SK-N-MC (cell line): Measurements from ENCODE around the gene P2RY8.
"Not testable (repeated sequence)": the region's sequence is repeated elsewhere in the genome, so short reads cannot be mapped to it uniquely, and the experiment has no call there.

Experiments
- DNase-seq: peaks from one replicate; pipeline ENCODE4 v3.0.0-alpha.2; 2011; ENCODE audit warnings: low read depth, low spot score
- H3K27ac ChIP-seq: fragments of 200-600 bp; sonication (generic); 2 replicates; pipeline ENCODE4 v1.5.1; 2016; ENCODE audit warnings: mixed run types
- H3K36me3 ChIP-seq: fragments of 200-600 bp; sonication (generic); 2 replicates; pipeline ENCODE4 v1.6.1; 2017; ENCODE audit warnings: antibody characterized with exemption, low read length, mixed read lengths; ENCODE audit not compliant: insufficient read depth
- H3K4me3 ChIP-seq: fragments of 200-600 bp; sonication (generic); 2 replicates; pipeline ENCODE4 v1.5.1; 2016
- H3K9ac ChIP-seq: fragments of 200-600 bp; sonication (generic); 2 replicates; pipeline ENCODE4 v1.8.0; 2017; ENCODE audit warnings: mixed run types, mixed read lengths; ENCODE audit not compliant: insufficient read length
- H3K9me3 ChIP-seq: fragments of 200-600 bp; sonication (generic); 2 replicates; pipeline ENCODE4 v1.6.1; 2017; ENCODE audit warnings: low read depth, mild to moderate bottlenecking, antibody characterized with exemption, low read length, moderate library complexity, mixed read lengths
- EZH2 ChIP-seq: fragments of 200-600 bp; sonication (generic); IDR thresholded peaks from one replicate; pipeline ENCODE4 v1.6.1; 2017; ENCODE audit warnings: antibody characterized with exemption
- FOXP2 ChIP-seq: optimal IDR thresholded peaks from 2 replicates; pipeline ENCODE3; 2011; ENCODE audit warnings: mild to moderate bottlenecking, moderate library complexity; ENCODE audit not compliant: insufficient read depth; ENCODE audit errors: extremely low read length, control extremely low read depth
- POLR2AphosphoS5 ChIP-seq: IDR thresholded peaks from 2 replicates; pipeline ENCODE4 v1.6.1; 2012; ENCODE audit warnings: mild to moderate bottlenecking, low read depth, low read length, borderline replicate concordance

The P2RY8 gene

DNA sequence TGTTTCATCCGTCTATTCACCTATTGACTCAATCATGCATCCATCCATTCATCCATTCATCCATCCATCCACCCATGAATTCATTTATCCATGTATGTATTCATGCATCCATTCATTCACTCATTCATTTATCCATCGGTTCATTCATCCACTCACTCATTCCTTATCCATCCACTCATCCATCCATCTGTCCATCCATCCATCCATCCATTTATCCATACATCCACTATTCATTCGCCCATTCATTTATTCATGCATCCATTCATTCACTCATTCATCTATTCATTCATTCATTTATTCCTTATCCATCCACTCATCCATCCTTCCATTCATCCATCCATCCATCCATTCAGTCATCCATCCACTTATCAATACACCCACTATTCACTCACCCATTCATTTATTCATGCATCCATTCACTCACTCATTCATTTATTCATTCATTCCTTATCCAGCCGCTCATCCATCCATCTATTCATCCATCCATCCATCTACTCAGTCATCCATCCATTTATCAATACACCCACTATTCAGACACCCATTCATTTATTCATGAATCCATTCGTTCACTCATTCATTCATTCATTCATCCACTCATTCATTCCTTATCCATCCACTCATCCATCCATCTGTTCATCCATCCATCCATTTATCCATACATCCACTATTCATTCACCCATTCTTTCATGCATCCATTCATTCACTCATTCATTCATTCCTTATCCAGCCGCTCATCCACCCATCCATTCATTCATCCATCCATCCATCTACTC, 11.2 kb downstream of the P2RY8 start:
- H3K36me3 ChIP-seq: no peaks in the 10 kb centered on the region
- no peak for TF ChIP-seq FOXP2
- no peak overlapping the region for H3K9ac ChIP-seq
- H3K27ac ChIP-seq: no peak overlapping the region
- no peak overlapping the region for H3K4me3 ChIP-seq
- DNase-seq: no peak
- H3K9me3 ChIP-seq: no peaks in the 10 kb centered on the region

DNA sequence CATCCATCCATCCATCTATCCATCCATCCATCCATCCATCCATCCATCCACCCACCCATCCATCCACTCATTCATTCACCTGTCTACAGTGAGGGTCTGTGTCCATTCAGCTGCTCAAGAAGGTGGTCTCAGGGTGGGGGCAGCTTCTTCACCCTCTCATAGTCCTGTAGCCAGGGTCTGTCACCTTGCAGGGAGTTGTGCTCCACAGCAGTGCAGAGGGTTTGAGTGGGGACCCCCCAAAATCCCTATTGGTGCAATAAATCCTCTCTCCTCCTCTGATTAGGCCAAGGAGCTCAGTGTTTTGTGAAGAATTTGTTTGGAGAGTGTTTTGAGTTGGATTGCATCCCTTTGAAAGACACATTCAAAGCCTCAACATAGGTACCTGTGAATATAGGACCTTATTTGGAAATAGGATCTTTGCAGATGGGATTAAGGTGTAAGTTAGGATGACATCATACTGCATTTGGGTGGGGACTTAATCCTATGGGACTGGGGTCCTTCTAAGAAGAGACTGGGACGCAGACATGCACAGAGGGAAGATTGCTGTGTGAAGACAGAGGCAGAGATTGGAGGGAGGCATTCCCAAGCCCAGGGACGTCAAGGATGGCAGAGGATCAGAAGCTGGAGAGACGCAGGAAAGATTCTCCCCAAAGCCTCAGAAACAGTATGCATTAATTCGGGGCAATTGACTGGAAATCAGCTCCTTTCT, 12.0 kb downstream of the P2RY8 start:
- DNase-seq: no peak
- Histone ChIP-seq H3K9me3 (no peaks in the 10 kb centered on the region), H3K27ac (no peak overlapping the region), H3K4me3 (no peak overlapping the region), H3K36me3 (no peaks in the 10 kb centered on the region), H3K9ac (no peak overlapping the region)
- no peak for TF ChIP-seq POLR2AphosphoS5
- no peak for TF ChIP-seq FOXP2
- no peak for TF ChIP-seq EZH2

DNA sequence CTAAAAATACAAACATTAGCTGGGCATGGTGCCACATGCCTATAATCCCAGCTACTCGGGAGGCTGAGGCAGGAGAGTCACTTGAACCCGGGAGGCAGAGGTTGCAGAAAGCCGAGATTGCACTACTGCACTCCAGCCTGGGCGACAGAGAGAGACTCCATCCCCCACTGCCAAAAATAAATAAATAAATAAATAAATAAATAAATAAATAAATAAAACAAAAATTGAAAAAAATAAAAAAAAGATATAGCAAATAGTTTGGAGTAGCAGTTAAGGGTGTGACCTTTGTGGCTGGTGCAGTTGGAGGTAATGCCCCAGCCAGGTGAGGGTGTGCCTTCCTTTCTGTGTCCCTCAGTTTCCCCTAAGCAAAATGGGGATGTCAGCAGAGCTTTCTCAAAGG, 14.1 kb downstream of the P2RY8 start:
- not testable (repeated sequence) for H3K27ac ChIP-seq

DNA sequence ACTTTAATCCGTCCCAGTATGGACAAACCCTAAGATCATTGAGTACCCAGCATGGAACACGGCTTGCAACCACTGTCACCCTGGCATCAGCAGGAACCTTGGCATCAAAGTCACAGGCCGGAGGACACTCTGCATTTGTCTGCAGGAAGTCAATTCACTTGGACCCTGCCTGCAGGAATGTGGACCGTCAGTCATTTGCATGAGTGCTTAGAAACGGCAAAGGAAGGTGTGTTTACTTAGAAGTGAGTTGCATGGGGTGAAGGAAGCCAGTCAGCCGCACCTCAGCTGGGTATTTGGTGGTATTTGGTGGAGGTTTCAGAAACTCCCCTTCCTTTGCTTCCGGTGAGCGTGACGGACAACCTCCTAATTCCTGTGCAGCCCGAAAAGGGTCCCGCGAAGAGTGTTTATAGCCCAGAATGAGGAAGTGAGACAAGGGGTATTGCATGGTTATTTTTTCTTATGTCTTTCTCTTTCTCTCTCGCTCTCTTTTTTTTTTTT, 15.5 kb downstream of the P2RY8 start:
- Histone ChIP-seq H3K9ac (no peak overlapping the region), H3K27ac (no peak overlapping the region), H3K9me3 (no peaks in the 10 kb centered on the region), H3K4me3 (no peak overlapping the region), H3K36me3 (no peaks in the 10 kb centered on the region)
- DNase-seq: no peak
- TF ChIP-seq POLR2AphosphoS5: no peak
- TF ChIP-seq EZH2: no peak
- no peak for TF ChIP-seq FOXP2

More for the DNA sequence above, 14.1 kb downstream of the P2RY8 start:
- DNase-seq, H3K4me3 ChIP-seq, H3K9ac ChIP-seq, H3K9me3 ChIP-seq, H3K36me3 ChIP-seq: not testable (repeated sequence)

DNA sequence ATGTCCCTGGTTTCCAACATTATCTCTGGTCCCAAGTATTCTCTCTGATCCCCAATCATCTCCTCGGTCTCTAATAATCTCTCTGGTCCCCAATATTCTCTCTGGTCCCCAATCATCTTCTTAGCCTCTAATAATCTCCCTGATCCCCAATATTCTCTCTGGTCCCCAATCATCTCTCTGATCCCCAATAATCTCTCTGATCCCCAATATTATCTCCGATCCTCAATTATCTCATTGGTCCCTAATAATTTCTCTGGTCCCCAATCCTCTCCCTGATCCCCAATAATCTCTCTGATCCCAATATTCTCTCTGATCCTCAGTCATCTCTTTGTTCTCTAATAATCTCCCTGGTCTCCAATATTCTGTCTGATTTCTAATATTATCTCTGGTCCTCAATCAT, 16.6 kb downstream of the P2RY8 start:
- DNase-seq: no peak
- H3K4me3 ChIP-seq: no peak overlapping the region
- no peak overlapping the region for H3K27ac ChIP-seq
- H3K9ac ChIP-seq: no peak overlapping the region
- TF ChIP-seq EZH2 (no peak), FOXP2 (no peak), POLR2AphosphoS5 (no peak)
- H3K9me3 ChIP-seq: no peaks in the 10 kb centered on the region
- no peaks in the 10 kb centered on the region for H3K36me3 ChIP-seq

DNA sequence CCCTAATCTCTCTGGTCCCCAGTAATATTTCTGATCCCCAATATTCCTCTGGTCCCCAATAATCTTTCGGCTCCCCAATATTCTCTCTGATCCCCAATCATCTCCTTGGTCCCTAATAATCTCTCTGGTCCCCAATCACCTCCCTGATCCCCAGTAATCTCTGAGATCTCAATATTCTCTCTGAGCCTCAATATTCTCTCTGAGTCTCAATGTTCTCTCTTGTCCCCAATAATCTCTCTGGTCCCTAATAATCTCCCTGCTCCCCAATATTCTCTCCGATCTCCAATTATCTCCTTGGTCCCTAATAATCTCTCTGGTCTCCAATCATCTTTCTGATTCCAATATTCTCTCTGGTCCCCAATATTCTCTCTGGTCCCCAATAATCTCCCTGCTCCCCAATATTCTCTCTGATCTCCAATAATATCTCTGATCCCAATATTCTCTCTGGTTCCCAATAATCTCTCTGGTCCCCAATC, 17.9 kb downstream of the P2RY8 start:
- Histone ChIP-seq H3K36me3 (no peaks in the 10 kb centered on the region), H3K4me3 (no peak overlapping the region)

DNA sequence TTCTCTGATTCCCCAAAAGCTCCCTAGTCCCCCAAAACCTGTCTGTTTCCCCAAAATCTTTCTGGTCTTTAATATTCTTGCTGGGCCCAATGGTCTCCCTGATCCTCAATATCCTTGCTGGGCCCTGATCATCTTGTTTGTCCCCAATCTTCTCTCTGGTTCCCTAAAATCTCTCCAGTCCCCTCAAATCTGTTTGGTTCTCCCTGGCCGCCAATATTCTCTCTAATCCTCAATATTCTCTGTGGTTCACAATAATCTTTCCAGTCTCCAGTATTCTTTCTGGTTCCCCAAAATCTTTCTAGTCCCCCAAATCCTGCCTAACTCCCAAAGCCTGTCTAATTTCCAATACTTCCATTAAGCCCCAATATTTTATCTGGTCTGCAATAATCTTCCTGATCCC, 18.5 kb downstream of the P2RY8 start:
- Histone ChIP-seq H3K9me3 (no peaks in the 10 kb centered on the region), H3K4me3 (no peak overlapping the region), H3K27ac (no peak overlapping the region), H3K9ac (no peak overlapping the region), H3K36me3 (no peaks in the 10 kb centered on the region)
- TF ChIP-seq POLR2AphosphoS5: no peak
- TF ChIP-seq FOXP2: no peak
- TF ChIP-seq EZH2: no peak
- no peak for DNase-seq

More for the DNA sequence above, 17.9 kb downstream of the P2RY8 start:
- DNase-seq: no peak
- H3K9ac ChIP-seq: no peak overlapping the region
- no peak overlapping the region for H3K27ac ChIP-seq
- no peaks in the 10 kb centered on the region for H3K9me3 ChIP-seq
- TF ChIP-seq FOXP2 (no peak), EZH2 (no peak), POLR2AphosphoS5 (no peak)

DNA sequence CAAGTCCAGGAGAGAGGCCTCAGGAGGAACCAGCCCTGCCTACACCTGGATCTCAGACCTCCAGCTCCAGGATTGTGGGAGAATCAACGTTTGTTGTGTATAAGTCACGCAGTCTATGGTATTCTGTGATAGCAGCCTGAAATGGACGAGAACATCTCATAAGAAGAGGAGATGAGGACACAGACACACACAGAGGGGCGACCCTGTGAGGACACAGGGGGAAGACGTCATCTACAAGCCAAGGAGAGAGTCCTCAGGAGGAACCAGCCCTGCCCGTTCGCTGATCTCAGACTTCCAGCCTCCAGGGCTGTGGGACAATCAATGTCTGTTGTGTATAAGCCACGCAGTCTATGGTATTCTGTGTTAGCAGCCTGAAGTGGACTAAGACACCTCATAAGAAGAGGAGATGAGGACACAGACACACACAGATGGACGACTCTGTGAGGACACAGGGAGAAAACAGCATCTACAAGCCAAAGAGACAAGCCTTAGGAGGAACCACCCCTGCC, 20.3 kb downstream of the P2RY8 start:
- DNase-seq: no peak
- TF ChIP-seq POLR2AphosphoS5 (no peak), EZH2 (no peak), FOXP2 (no peak)
- Histone ChIP-seq H3K36me3 (no peaks in the 10 kb centered on the region), H3K9ac (no peak overlapping the region), H3K27ac (no peak overlapping the region), H3K4me3 (no peak overlapping the region), H3K9me3 (no peaks in the 10 kb centered on the region)

DNA sequence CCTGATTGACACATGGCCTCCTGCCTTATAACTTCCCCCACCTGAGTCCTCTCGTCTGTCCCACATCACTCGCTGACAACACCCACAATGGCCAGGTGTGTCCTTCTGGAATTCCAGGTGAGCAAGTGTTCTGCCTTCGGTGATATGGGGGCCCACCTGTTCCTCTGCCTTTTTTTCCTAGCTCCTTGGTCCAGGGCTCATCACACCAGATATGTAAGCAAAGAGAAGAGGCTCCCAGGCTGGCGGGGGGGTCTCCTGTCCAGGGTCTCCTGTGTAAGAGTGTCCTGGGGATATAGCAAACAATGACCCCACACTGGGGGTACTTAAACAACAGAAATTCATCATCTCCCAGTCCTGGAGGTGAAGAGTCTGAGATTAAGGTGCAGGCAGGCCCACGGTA, 25.2 kb downstream of the P2RY8 start:
- H3K27ac ChIP-seq: no peak overlapping the region
- no peak for DNase-seq
- no peak overlapping the region for H3K9ac ChIP-seq
- H3K4me3 ChIP-seq: no peak overlapping the region
- H3K9me3 ChIP-seq: no peaks in the 10 kb centered on the region
- H3K36me3 ChIP-seq: no peaks in the 10 kb centered on the region
- TF ChIP-seq EZH2 (no peak), POLR2AphosphoS5 (no peak), FOXP2 (no peak)
